ENCODE data around the gene KAT2A.

DNA sequence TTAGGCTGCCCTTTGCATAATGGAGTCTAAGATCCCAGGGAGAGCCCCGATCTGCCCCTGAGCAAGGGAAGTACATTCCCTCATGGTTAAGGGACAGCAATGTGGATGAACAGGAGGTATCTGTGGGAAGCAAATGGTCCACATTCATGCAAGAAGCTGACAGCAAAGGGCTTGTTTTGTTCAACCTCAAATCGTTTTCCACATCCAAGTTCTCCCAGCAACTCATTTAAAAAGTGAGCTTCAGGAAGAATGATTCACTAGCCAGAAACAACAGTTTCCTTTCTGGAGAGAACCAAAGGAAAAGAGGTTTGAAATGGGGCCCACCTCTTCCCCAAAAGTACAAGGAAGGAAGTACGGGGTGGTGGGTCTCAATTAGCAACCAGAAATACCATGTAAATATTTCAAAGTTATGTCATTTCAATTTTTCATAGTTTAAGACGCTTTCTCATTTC lies 10.8 kb upstream of the KAT2A start:
- TF ChIP-seq CTCF (optimal IDR thresholded peaks at IDR 0.05 in 1 of 3, IDR thresholded peaks at IDR 0.05 in 1 of 3, conservative IDR thresholded peaks at IDR 0.05 in 1 of 3; ENCODE audit: extremely low read depth in 1 of 3, insufficient read depth in 2 of 3, low read length in 3 of 3) (no peak), EZH2 (IDR thresholded peaks at IDR 0.05; ENCODE audit: low read length) (no peak)

Data from keratinocyte (primary cell).